ENCODE results near the gene CALML4.

GRCh38 chr15:68207176-68207935 is 2.2 kb upstream of the CALML4 start:
- TF ChIP-seq POLR2AphosphoS5 (IDR thresholded peaks at IDR 0.05; ENCODE audit: low read depth) (no peak; the same call in 1 of the 2 replicates), CTCF (IDR thresholded peaks at IDR 0.05; ENCODE audit: insufficient read depth, low read length) (no peak)

Measured in HL-60 (cell line).